Stimulated activated CD4-positive, alpha-beta T cell treated with anti-CD3 and anti-CD28 coated beads, Interleukin-12 subunit alpha, Interleukin-12 subunit beta, amount 100 ng/mL, for 48 hours (primary cell): ENCODE results near the gene ADAMTSL2.

Experiments
- DNase-seq, 3 donors: peaks; one replicate each; pipeline ENCODE4 v3.0.0-alpha.2; 2020; ENCODE audit warnings: low read depth in 2 of 3, low spot score in 1 of 3

ADAMTSL2 gene

GRCh38 chr9:133499892-133500270 lies 34.6 kb upstream of the ADAMTSL2 start:
- DNase-seq: no peak

- DNase-seq: no peak
These were observed 32.4 kb upstream of the ADAMTSL2 start for GRCh38 chr9:133502112-133502511.

- no peak for DNase-seq
These were observed 29.2 kb upstream of the ADAMTSL2 start for GRCh38 chr9:133505186-133505830.

GRCh38 chr9:133505901-133506652 lies 28.4 kb upstream of the ADAMTSL2 start:
- DNase-seq: no peak

GRCh38 chr9:133506653-133507038 lies 27.9 kb upstream of the ADAMTSL2 start:
- no peak for DNase-seq

GRCh38 chr9:133507246-133507965 lies 27.1 kb upstream of the ADAMTSL2 start:
- no peak for DNase-seq

GRCh38 chr9:133508046-133508445 lies 26.5 kb upstream of the ADAMTSL2 start:
- DNase-seq: no peak

GRCh38 chr9:133509179-133510083 lies 25.1 kb upstream of the ADAMTSL2 start:
- no peak for DNase-seq

GRCh38 chr9:133510926-133511505 lies 23.5 kb upstream of the ADAMTSL2 start:
- no peak for DNase-seq

- no peak for DNase-seq
These were observed 22.9 kb upstream of the ADAMTSL2 start for GRCh38 chr9:133511607-133512006.

- no peak for DNase-seq
These were observed 22.0 kb upstream of the ADAMTSL2 start for GRCh38 chr9:133512253-133513213.

GRCh38 chr9:133513214-133514100 lies 21.0 kb upstream of the ADAMTSL2 start:
- DNase-seq: no peak

GRCh38 chr9:133514460-133515239 lies 19.9 kb upstream of the ADAMTSL2 start:
- DNase-seq: no peak

- no peak for DNase-seq
These were observed 19.3 kb upstream of the ADAMTSL2 start for GRCh38 chr9:133515240-133515610.

- no peak for DNase-seq
These were observed 18.8 kb upstream of the ADAMTSL2 start for GRCh38 chr9:133515615-133516255.

GRCh38 chr9:133516256-133516960 lies 18.1 kb upstream of the ADAMTSL2 start:
- no peak for DNase-seq

- DNase-seq: no peak
These were observed 17.5 kb upstream of the ADAMTSL2 start for GRCh38 chr9:133516961-133517350.
